GM23338 (cell line): ENCODE results near the gene BBS1. TPM values are rescaled to one million over a fixed set of nuclear protein-coding genes. Genes with fewer than 3 reads are reported as not detected.
A peak's percentile ranks its signal among the peaks of the same experiment; 100 is the strongest.

Source experiments
- ATAC-seq: fragments of 200-7000 bp; cut with Tn5 transposase; 3 replicates; pipeline ENCODE4 v1.9.1; 2020
- DNase-seq: peaks from one replicate; pipeline ENCODE4 v3.0.0-alpha.2; 2015; ENCODE audit warnings: low spot score
- H2AFZ ChIP-seq: fragments of 200-600 bp; sonication (generic); 2 replicates; pipeline ENCODE4 v1.8.0; 2016; ENCODE audit warnings: antibody characterized with exemption, mild to moderate bottlenecking, moderate library complexity
- H3F3A ChIP-seq: fragments of 200-600 bp; sonication (generic); replicated peaks from 2 replicates; pipeline ENCODE4 v1.8.0; 2017; ENCODE audit warnings: antibody characterized with exemption, mixed run types, low read depth
- H3K27ac ChIP-seq: fragments of 200-600 bp; sonication (generic); 2 replicates; pipeline ENCODE4 v1.6.1; 2016; ENCODE audit warnings: low read depth
- H3K27me3 ChIP-seq: fragments of 200-600 bp; sonication (generic); 2 replicates; pipeline ENCODE4 v1.8.0; 2016; ENCODE audit warnings: mild to moderate bottlenecking, mixed run types, moderate library complexity; ENCODE audit not compliant: insufficient read depth
- H3K36me3 ChIP-seq: fragments of 200-600 bp; sonication (generic); 2 replicates; pipeline ENCODE4 v1.8.0; 2016; ENCODE audit warnings: mild to moderate bottlenecking; ENCODE audit not compliant: insufficient read depth
- H3K4me1 ChIP-seq: fragments of 200-600 bp; sonication (generic); 2 replicates; pipeline ENCODE4 v1.8.0; 2016; ENCODE audit warnings: mild to moderate bottlenecking, moderate library complexity; ENCODE audit not compliant: insufficient read depth
- H3K4me2 ChIP-seq: fragments of 200-600 bp; sonication (generic); 2 replicates; pipeline ENCODE4 v1.7.1; 2017; ENCODE audit warnings: mixed run types
- H3K4me3 ChIP-seq: fragments of 200-600 bp; sonication (generic); 2 replicates; pipeline ENCODE4 v1.6.1; 2016; ENCODE audit warnings: mixed run types
- H3K79me2 ChIP-seq: fragments of 200-600 bp; sonication (generic); replicated peaks from 2 replicates; pipeline ENCODE4 v1.8.0; 2017; ENCODE audit warnings: mild to moderate bottlenecking; ENCODE audit not compliant: insufficient read depth
- H3K9me2 ChIP-seq: fragments of 200-600 bp; sonication (generic); 2 replicates; pipeline ENCODE4 v1.8.0; 2017; ENCODE audit not compliant: insufficient read depth
- H4K20me1 ChIP-seq: fragments of 200-600 bp; sonication (generic); replicated peaks from 2 replicates; pipeline ENCODE4 v1.8.0; 2017; ENCODE audit warnings: mild to moderate bottlenecking; ENCODE audit not compliant: insufficient read depth
- H3K27ac Mint-ChIP-seq: 2 replicates; pipeline ENCODE4 v1.8.0; 2020; ENCODE audit warnings: inconsistent platforms, mild to moderate bottlenecking, moderate library complexity, mixed read lengths
- H3K27me3 Mint-ChIP-seq: 3 replicates; pipeline ENCODE4 v1.8.0; 2022; ENCODE audit warnings: low read depth, mild to moderate bottlenecking, moderate library complexity, mixed read lengths, inconsistent platforms; ENCODE audit not compliant: insufficient read depth, poor library complexity
- H3K36me3 Mint-ChIP-seq: 3 replicates; pipeline ENCODE4 v1.8.0; 2021; ENCODE audit warnings: low read depth, mild to moderate bottlenecking, inconsistent platforms, moderate library complexity, mixed read lengths
- H3K4me1 Mint-ChIP-seq: 3 replicates; pipeline ENCODE4 v1.8.0; 2020; ENCODE audit warnings: mild to moderate bottlenecking, inconsistent platforms, mixed read lengths
- H3K4me3 Mint-ChIP-seq: 3 replicates; pipeline ENCODE4 v1.8.0; 2021; ENCODE audit warnings: moderate library complexity, mild to moderate bottlenecking, inconsistent platforms, mixed read lengths
- H3K9me3 Mint-ChIP-seq: 3 replicates; pipeline ENCODE4 v1.8.0; 2020; ENCODE audit warnings: moderate library complexity, mild to moderate bottlenecking, inconsistent platforms, mixed read lengths
- CREB1 ChIP-seq: fragments of 250-450 bp; sonication (Bioruptor Pico); IDR thresholded peaks from 2 replicates; pipeline ENCODE4 v1.5.0; 2020; ENCODE audit warnings: low read depth, mild to moderate bottlenecking, moderate library complexity
- REST ChIP-seq: IDR thresholded peaks from one replicate; pipeline ENCODE4 v1.6.1; 2018; ENCODE audit warnings: antibody characterized with exemption; ENCODE audit not compliant: unreplicated experiment
- ZNF114 ChIP-seq: fragments of 250-450 bp; sonication (Bioruptor Pico); IDR thresholded peaks from 2 replicates; pipeline ENCODE4 v1.5.0; 2020; ENCODE audit warnings: mild to moderate bottlenecking, moderate library complexity
- ZNF462 ChIP-seq: fragments of 250-450 bp; sonication (Bioruptor Pico); IDR thresholded peaks from 2 replicates; pipeline ENCODE4 v1.5.0; 2020; ENCODE audit warnings: mild to moderate bottlenecking, moderate library complexity
- polyA plus RNA-seq: library from polyadenylated mRNA; unstranded; fragments of >200 nt; fragmentation: Nextera tagmentation; extraction: Ambion mirVana; gene quantifications from 2 replicates; pipeline ENCODE4 v1.2.1, GENCODE V29; 2016
- total RNA-seq: library from RNA; depleted of rRNA; stranded (reverse); fragments of >200 nt; shearing (Covaris generic); gene quantifications from 2 replicates; pipeline ENCODE4 v1.2.3, GENCODE V29; 2014

Gene BBS1
- total and polyA plus RNA-seq, 2 experiments from 2014 or later, result 11.6 to 41.3 TPM

GRCh38 chr11:66469441-66469840 lies 41.0 kb upstream of the BBS1 start (continued):
- TF ChIP-seq REST (no peak), ZNF114 (CRISPR knock-in tag) (no peak)

- no peaks in the 10 kb centered on the region; the same call in 1 of the 2 replicates for H3K36me3 ChIP-seq
- H3K36me3 Mint-ChIP-seq, result peaks cover 3% of the 10 kb centered on the region; the same call in 1 of the 3 replicates
- no peaks in the 10 kb centered on the region for H3K9me3 Mint-ChIP-seq
- peaks cover 38% of the 10 kb centered on the region for H3K4me1 Mint-ChIP-seq
- no peak overlapping the region for H2AFZ ChIP-seq
- H3K27ac ChIP-seq, result 0 out of 2 replicates have a peak overlapping the region, but pooled peaks have one; percentile 53
- 0 out of 2 replicates have a peak overlapping the region, but pooled peaks have one; percentile 57 for H3K4me2 ChIP-seq
- H4K20me1 ChIP-seq, result no peaks in the 10 kb centered on the region; the same call in none of the 2 replicates
- TF ChIP-seq CREB1 (CRISPR knock-in tag) (no peak), REST (no peak), ZNF462 (CRISPR knock-in tag) (no peak)
- peaks cover 9% of the 10 kb centered on the region for H3K27me3 Mint-ChIP-seq
- no peaks in the 10 kb centered on the region for H3K27me3 ChIP-seq
- H3K9me2 ChIP-seq, result no peaks in the 10 kb centered on the region
- H3K27ac Mint-ChIP-seq, result no peak overlapping the region
- H3K79me2 ChIP-seq, result no peaks in the 10 kb centered on the region
- ATAC-seq, result no peak
- no peak overlapping the region for H3K4me3 ChIP-seq
- peaks cover 31% of the 10 kb centered on the region for H3K4me1 ChIP-seq
- H3F3A ChIP-seq, result peaks cover 12% of the 10 kb centered on the region; the same call in 1 of the 2 replicates
- DNase-seq, result peak; percentile 46
- no peak overlapping the region; the same call in 2 of the 3 replicates for H3K4me3 Mint-ChIP-seq
Observed at GRCh38 chr11:66470015-66470414, 40.4 kb upstream of the BBS1 start.
